Stimulated activated CD8-positive, alpha-beta memory T cell treated with anti-CD3 and anti-CD28 coated beads, Interleukin-7, amount 100 ng/mL, for 4 hours (primary cell): ENCODE data around the gene MYO3B.

Experiments
- DNase-seq, 2 donors: peaks; one replicate each; pipeline ENCODE4 v3.0.0-alpha.2; 2020; ENCODE audit warnings: low read depth in 2 of 2

MYO3B gene

DNA sequence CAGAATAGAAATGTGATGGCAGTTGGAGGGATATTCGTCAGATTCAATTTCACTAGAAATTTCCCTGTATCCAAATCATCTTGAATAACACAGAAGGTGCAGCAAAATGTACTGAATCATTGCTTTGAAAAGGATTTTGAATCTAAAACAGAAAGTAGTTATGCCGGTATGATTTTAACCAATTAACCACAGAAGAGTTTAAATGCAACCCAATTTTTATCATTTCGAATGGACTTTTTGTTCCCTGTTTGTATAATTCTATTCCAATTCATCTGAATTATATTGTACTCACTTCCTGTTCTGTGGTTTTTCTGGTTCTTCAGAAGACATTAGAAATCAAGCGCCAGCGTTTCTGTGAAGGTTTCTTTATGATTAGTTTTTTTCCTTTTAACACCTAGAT is 190.4 kb downstream of the MYO3B start:
- no peak for DNase-seq

DNA sequence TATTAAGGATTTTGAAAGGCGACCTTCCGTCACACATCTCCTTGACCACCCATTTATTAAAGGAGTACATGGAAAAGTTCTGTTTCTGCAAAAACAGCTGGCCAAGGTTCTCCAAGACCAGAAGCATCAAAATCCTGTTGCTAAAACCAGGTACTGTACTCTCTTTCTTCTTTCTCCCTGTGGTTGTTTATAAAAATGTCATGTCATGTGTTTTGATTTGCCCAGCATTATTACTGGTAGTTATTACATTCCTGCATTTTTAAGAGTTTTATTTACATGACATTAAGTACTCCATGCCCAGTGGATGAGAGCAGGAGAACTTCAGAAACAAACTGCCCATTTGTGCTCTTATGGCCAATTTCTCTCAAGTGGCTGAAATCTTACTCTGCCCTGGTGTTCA is 191.3 kb downstream of the MYO3B start:
- DNase-seq: no peak

DNA sequence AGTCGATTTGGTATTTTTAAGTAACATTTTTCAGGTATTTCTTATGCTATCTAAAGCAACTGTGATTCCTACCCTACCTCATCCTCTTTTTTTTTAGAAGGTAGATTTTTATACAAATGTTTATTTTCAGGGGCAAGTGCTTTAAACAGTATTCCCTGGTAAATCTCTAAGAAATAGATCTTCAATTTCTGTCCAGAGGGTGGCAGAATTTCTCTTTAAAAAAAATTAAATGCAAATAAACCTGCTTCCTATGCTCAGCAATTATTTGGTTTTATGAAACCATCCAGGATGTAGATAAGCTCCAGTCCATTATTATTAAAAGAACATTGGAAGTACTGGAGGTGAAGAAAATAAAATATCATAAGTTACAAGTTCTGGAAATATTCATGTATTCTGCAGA is 191.9 kb downstream of the MYO3B start:
- no peak for DNase-seq

DNA sequence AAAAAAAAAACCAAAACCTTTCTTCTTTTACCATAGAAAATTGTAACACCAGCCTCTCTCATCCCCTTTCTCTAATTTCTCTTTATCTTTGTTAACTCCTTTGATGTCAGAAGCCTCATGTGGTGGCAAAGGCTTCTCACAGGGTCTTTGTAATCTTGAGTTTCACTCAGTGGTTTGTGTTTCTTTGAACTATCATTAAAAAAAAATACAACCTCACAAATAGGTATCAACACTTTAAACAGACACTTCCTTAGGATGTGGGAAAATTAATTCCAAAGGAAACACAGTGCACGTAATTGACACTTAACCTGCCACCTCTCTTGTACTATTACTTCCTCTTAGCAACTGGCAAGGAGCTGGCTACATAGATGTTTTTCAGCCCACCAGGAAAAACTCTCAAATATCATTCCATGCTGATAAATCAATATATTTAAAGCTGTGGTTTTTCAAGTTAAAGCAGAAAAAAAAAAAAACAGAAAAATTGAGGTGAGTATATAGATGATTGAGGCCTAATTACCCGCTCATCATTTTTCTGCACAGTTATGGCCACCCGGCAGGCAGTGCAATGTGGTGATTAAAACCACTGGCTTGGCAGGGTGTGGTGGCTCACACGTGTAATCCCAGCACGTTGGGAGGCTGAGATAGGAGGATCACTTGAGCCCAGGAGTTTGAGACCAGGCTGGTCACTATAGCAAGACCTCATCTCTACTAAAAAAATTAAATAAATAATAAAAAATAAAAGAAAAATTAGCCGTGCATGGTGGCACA is 193.5 kb downstream of the MYO3B start:
- no peak for DNase-seq

DNA sequence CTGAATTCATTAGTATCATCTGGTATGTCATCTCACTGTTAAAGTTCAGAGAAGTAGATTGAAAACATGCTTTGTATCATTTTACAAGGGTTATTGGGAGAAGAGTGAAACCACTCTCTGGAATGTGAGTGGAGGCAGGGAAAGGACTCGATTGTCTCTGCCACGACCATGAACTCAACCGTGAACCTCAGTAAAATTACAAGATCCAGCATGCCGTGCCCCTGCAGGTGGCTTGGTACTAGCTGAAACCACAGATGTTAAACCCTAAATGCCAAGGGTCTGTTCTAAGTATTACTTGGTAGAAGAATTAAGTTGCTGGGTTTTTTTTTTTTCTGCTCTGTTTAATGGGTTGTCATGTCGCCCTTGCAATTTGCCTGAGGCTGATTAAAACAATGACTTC is 197.2 kb downstream of the MYO3B start:
- no peak for DNase-seq

DNA sequence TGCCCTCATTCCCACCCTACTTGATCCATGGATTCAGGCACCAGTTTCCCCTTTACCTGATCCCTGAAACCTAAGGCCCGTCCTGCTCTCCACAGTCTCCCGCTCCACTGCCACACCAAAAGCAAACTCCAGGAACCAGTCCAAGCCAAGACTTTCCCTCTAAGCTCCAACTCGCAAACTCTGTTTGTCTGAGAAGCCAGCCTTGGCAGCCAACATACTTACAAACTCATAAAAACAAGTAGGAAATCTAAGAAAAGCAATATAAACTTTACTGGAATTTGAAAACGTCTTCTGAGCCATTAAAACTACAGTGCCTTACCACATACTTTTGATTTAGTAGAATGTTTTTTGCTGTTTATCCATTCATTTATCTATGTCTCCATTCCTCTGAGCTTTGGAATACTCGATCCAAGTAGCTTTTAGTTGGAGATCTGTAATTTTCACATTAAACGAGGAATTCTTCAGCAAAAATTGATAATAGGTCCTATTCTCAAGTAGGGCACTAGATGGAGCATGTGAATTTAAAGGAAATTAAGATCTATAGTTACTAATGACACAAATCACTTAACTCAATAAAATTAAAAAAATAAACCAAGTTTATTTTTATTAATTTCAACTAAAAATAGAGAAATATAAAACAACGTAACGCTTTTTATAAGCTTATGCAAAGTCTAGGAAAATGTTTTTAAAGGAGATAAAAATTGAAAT is 199.7 kb downstream of the MYO3B start:
- DNase-seq: no peak

DNA sequence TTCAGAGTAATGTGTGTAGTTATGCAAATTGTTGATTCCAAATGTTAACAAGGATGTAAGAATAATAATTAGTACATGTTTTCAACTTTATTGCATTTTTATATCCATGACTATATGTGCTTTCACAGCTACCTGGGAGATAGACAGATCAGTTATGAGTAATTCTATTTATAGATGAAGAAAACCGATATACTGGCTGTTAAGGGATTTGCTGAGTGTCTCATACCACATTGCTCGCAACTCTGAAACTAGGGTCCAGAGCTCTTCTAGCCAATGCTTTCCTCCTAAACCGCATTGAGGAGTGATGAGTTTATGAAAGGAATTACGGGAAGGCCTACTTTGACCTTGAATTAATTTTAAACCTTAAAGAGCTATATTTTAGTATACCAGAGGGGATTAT is 202.3 kb downstream of the MYO3B start:
- no peak for DNase-seq

DNA sequence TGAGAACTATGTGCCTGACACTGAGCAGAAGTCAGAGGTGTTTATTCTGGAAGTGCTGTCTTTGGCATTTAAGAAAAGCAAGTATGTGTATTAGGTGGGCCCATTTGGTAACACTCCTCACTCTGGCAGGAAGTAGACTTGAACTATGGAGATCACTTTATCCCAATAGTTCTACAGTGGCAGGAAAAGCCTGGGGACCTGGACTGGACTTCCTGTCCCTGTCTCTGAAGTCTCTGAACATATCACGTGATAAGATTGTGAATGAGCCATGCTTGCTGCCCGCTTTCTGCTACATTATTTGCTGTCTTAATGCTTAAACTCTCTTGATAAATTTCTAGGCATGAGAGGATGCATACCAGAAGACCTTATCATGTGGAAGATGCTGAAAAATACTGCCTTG is 203.7 kb downstream of the MYO3B start:
- DNase-seq: no peak

DNA sequence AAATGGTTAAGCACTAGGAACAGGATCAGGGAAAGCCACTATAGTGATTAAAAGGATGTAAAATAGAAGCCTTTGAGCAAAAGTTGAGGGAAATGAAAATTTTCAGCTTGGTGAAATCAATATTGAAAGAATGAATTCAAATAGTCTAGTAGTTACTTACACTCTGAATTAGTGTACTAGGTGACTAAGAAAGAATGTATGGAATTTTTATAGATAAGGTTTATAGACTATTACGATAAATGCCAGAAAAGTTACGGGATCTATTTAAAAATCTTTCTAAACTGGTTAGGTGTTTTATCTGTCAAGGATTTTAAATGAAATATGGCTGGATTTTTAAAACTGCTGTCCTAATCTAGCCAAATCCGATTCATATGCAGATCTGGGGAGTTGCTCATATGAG is 208.6 kb downstream of the MYO3B start:
- DNase-seq: no peak

DNA sequence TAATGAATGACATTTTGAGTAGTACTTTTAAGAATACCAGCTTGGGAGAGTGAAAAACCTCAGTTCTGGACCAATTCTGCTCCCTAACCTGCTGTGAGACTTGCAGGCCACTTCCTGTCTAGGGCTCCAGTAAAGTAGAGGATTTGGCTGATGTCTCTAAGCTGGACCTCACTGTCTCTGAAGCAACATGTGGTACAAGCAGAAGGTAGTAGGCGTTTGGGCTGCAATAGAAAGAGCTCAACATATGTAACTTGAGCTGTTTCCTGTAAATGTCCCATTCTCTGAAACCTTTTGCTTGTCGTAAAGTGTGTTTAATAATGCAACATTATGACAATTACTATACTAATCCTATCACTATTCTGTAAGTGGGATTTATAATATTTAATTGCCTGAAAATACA is 213.1 kb downstream of the MYO3B start:
- no peak for DNase-seq

DNA sequence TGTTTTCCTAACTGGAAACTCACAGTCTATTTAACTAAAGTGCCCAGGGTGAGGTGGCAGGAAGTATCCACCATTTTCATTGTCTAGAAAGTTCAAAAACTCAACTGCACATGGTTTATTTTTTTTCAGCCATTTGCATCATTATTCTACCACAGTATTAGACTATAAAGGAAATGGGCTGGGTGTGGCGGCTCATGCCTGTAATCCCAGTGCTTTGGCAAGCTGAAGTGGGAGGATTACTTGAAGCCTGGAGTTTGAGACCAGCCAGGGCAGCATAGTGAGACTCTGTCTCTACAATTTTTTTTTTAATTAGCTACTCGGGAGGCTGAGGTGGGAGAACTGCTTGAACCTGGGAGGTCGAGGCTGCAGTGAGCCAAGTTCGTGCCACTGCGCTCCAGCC is 213.8 kb downstream of the MYO3B start:
- DNase-seq: no peak

DNA sequence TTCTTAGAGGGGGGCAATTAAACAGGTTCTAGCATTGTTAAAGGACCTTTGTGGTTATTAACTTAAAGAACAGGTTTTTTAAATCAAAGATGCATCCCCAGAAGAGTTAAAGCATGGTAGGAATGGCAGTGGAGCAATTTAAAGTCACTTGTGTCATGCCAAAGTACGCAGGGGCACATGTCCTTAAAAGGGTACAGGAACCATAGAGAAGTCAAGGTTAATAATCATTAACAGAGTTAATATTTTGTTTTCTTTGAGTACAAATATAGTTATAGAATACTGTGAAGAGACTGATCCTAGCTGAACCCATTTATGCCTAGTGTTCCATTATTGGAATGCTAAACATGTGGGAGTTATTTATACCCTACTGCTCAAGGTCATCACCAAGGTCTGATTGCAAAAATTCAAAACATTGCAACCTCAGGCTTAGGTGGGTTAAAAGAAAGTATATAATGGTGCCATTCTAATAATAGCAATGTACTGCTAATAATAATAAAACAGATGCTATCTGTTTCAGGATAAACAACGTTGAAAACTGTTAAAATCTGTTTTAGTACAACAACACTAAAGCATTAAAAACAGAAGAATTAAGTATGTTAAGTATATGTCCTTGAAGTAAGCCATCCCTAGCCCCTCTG is 216.0 kb downstream of the MYO3B start:
- no peak for DNase-seq

DNA sequence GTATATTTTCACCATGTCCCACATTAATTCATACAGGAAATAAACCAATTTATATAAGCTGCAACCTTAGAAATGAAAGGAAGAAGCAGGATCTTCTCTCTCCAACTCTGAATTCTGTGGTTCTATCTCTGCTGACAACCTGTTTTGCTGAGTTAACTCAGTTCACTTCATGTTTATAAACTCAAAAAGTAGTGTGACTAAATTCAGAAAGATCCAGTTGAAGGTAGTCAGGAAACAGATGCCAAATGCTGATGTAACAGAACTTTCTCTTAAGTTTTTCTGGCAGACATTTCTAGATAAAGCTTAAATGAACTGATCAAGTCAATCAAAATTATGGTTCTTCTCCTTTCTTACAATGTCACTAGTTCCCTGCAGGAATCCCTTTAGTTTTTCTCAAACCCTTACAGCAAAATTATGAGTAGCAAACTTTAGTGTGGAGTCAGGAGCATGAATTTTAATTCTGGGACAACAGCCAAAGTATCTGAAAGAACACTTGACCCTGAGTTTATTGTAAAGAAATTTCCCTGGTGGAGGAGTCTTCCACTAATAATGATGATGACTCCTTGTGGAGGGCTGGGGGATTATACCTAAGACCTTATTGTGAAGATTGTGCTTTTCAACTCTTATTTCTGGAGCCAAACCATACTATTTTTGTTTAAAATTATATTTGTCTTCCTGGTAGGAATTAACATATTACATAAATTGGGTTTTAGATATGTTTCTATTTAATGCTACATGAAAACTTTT is 216.9 kb downstream of the MYO3B start:
- no peak for DNase-seq

DNA sequence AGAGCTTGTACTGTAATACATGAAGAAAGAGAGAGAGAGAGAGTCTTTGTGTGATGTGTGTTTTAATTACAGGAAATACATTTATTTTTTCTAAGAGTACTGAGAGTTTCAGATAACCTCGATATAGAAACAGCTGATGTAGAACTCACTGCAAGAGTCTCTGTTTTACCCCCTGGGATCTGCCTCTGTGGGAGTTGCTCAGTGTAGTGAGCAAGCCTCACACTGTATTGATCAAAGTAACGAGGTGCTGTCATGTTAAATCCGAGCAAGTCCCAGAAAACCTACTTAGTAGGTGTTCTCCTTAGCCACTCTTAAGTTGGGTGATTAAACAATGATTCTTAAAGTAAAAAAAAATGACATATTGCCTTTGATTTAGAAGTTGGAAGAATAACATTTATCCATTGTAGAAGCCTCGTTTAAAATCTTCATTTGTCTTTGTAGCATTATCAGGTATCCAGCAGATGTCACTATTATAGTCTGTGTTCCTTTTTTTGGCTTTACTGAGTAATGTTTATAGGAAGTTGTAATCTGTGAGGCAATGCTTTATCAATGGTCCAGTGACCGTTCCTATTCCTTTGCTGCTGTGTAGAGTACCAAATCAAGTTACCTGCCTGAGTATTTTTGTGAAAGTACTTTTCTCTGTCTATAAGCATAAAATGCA is 219.0 kb downstream of the MYO3B start:
- no peak for DNase-seq

DNA sequence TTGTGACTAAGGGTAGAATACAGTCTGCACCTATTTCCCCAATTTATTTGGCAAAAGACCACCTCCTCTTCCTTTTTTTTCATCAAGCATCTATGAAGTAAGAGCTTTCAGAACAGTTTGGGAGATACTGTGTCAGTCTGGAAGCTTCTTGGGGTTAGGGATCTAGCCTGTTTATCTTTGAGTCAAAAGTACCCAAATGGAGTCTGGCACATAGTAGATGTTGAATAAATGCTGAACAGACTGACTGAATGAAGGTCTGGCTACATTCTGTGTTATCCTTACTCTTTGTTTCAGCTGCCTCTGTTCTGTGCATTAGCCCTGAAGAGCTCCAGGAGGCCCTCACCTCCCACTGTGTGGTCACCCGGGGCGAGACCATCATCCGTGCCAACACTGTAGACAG is 223.2 kb downstream of the MYO3B start:
- no peak for DNase-seq

DNA sequence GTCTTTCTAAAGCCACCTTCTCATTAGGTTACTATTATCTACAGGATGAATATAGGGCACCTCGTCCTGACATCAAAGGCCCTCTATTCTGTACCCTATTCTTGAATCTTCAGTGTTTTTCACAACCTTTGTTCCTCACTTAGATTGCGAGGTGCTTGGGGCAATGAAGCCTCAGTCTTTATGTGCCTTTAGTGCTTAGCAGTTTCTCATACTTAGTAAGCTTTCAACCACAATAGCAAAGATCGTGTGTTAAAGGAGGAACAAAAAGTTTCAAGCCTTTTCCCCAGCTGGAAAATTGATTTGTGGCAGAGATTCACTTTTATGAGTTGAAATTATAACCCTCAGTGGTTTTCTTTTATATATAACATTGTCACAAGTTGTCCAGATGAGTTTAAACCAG is 226.9 kb downstream of the MYO3B start:
- no peak for DNase-seq

DNA sequence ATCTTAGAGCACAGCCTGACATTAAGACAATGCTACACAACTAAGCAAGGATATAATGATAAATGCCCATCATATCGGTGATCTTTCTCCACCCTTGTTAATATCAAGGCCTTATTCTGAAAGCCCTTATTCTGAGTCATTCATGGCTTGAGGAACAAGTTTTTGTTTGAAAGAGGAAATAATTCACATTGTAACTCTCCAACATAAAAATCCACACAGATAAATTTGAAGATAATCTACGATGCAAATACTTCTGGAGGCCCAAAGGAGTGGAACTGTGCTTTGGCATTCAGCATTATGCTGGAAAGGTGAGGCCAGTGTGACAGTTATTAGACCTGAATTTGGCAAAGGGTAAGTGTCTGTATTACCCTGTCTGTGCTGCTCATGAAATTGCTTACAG is 227.4 kb downstream of the MYO3B start:
- DNase-seq: no peak

DNA sequence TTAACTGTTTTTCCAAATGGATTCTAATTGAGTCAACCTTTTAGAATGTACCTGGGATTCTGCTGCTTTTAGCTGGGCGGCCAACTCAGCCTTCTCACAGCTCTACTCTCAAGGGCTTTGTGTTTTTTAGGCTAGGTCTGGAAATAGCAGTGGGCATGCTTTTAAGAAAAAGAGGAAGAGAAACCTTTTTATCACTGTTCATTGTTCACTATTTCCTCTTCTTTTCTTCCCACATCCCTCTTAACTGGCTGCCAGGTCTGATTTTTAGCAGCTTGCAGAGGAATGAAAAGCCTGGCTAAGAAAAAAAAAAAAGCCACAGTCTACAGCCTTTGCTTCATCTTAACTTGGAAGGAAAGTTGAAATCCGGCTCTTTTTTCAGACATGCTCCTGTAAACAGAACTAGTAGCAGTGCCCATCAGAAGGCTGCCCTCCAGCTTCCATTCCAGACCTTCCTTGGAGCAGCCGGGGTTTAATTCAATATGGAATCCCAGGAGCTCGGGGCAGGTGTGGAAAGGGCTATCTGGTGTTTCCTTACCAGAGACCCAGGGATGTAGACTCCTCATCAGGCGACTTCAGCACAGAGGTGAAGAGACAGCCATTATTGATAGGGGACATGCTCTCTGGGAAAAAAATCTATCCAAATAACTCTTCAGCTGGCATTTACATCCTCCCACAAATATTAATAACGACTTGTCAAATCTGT is 230.7 kb downstream of the MYO3B start:
- DNase-seq: no peak

DNA sequence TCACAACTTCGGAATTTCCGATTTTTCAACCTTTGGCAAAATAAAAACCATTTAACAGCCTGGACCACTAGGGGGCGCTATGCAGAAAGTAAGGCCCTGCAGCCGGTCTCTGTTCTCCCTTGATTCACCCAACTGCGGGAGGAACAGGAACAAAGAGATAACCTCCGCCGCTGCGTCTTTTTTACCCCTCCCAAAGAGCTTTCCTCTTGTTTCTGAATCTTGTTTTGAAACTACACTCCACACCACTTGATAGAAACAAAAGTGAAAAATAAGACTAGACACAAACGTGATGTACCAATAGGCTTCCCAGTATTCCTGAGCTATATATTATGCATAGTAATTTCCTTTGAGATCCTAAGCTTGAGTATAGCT is 231.2 kb downstream of the MYO3B start:
- DNase-seq: peak; percentile 40 to 59

DNA sequence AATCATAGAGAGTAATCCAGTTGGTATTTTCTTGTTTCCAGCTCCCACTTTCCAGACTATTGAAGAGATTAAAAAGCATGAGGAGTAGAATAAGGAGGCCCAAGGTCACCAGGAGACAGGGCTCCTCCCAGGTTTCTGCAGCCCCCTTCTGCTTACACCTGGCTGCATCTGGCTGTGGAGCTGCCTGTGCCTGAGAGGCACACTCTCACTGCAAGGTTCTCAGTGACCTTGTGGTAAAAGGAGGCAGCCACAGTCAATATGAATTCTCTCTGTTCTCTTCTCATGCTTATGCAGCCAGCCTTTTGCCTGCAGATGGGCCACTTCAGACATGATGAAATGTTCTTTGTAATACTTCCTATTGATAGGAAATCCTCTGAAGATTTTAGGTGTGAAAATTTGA is 233.7 kb downstream of the MYO3B start:
- DNase-seq: no peak

DNA sequence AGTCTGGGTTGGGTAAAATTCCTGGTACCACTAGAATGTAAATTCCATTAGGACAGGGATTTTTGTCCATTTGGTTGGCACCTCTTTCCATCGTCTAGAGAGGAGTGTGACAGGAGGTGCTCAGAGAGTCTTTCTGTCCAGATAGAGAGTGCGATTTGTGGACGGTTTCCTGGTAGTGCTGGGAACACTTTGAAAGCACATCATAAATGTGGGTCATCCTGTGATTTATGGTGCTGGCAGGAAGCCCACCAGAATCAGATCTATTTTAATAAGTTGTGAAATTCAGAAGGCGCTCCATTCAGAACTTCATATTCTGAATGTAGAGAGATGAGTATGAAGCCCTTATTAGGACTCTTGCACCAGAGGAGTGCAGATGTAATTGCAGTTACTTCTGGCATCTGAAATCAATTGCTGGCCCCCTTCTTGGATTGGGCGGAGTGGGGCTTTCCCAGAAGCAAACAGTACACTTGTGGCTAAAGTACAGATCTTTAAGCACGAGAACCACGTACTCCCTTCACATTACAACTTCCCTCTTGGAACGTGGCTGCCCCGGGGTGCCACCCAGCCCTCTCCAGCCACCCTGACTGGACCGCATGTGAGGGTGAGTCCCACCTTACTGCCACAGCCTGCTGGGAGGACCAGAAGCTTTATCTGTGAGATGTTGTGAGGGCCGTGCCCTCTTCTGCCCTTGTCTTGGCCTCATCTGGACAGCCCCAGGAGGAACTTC is 243.2 kb downstream of the MYO3B start:
- no peak for DNase-seq
